ENCODE data around the gene PPP2R5C.
A peak's percentile ranks its signal among the peaks of the same experiment; 100 is the strongest.

Gene PPP2R5C

DNA sequence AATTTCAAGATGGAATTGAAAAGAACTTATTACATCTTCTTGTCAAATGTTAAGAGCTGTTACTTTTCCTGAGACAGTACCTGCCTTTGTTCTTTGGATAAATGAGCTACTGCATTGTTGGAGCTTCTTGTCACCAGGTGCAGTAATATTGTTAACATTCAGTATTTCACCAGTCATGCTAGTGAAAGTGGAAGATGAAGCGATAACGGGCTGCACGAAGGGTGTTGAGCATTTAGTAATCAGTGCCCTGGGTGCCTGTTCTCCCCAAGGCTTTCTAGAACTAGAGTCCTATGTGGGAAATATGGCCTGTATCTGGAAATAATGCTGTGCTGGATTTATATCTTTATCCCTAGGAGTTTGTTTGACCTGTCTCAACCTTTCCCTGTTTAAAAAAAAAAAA, 83.2 kb downstream of the PPP2R5C start:
- H3K27me3 ChIP-seq (ENCODE audit: control insufficient read depth, low read length), result no peaks in the 10 kb centered on the region
- peaks cover 100% of the 10 kb centered on the region for H3K4me1 ChIP-seq (ENCODE audit: control insufficient read depth, low read length)
- H3K4me2 ChIP-seq (ENCODE audit: low read length), result peak overlapping the region; percentile 86
- H3K4me3 ChIP-seq (ENCODE audit: low read length), result peak overlapping the region; percentile 69
- no peaks in the 10 kb centered on the region for H3K9me3 ChIP-seq (ENCODE audit: control insufficient read depth, insufficient read depth, low read length)
- no peaks in the 10 kb centered on the region for H3K9me2 ChIP-seq (replicated peaks; ENCODE audit: control insufficient read depth, low read length)
- peaks cover under 1% of the 10 kb centered on the region; the same call in 1 of the 2 replicates for H4K20me1 ChIP-seq (ENCODE audit: control insufficient read depth, insufficient read depth, low read depth, low read length)
- peaks cover 59% of the 10 kb centered on the region for H3F3A ChIP-seq (ENCODE audit: control insufficient read depth, insufficient read depth)
- TF ChIP-seq, protein P1, sequence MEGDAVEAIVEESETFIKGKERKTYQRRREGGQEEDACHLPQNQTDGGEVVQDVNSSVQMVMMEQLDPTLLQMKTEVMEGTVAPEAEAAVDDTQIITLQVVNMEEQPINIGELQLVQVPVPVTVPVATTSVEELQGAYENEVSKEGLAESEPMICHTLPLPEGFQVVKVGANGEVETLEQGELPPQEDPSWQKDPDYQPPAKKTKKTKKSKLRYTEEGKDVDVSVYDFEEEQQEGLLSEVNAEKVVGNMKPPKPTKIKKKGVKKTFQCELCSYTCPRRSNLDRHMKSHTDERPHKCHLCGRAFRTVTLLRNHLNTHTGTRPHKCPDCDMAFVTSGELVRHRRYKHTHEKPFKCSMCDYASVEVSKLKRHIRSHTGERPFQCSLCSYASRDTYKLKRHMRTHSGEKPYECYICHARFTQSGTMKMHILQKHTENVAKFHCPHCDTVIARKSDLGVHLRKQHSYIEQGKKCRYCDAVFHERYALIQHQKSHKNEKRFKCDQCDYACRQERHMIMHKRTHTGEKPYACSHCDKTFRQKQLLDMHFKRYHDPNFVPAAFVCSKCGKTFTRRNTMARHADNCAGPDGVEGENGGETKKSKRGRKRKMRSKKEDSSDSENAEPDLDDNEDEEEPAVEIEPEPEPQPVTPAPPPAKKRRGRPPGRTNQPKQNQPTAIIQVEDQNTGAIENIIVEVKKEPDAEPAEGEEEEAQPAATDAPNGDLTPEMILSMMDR (IDR thresholded peaks at IDR 0.05; ENCODE audit: low read depth, low read length, poor library complexity, severe bottlenecking), result no peak
- TF ChIP-seq EZH2phosphoT487 (IDR thresholded peaks at IDR 0.05; ENCODE audit: borderline replicate concordance, low read length), result no peak
- H3K79me2 ChIP-seq (ENCODE audit: control insufficient read depth, low read length), result peaks cover 94% of the 10 kb centered on the region
- peaks cover 41% of the 10 kb centered on the region for H3K36me3 ChIP-seq (ENCODE audit: control insufficient read depth, low read length)
- H3K27ac ChIP-seq (ENCODE audit: low read depth, low read length), result peak overlapping the region; percentile 91

DNA sequence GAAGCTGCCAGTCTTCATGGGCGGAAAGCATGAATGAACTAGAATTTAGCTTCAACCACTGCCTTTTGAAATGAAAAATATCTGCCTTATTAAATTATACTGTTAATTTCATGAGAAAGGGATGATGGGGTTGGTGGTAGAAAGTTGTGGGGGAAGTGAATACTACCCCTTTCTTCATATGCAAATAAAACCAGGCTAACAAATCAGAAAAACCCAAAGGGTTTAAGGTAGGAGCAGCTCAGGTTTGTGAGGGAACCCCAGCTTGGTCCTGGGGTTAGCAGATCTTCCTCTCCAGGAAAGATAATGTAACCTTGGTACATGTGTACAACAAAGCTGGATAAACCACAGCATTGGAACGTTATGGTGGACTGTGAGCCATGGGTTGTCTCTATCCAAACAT, 84.0 kb downstream of the PPP2R5C start:
- H3K4me1 ChIP-seq (ENCODE audit: control insufficient read depth, low read length), result peaks cover 100% of the 10 kb centered on the region
- H3K27ac ChIP-seq (ENCODE audit: low read depth, low read length), result peak overlapping the region; percentile 91
- no peaks in the 10 kb centered on the region for H3K27me3 ChIP-seq (ENCODE audit: control insufficient read depth, low read length)
- H3F3A ChIP-seq (ENCODE audit: control insufficient read depth, insufficient read depth), result peaks cover 52% of the 10 kb centered on the region
- H3K36me3 ChIP-seq (ENCODE audit: control insufficient read depth, low read length), result peaks cover 46% of the 10 kb centered on the region
- no peaks in the 10 kb centered on the region for H3K9me2 ChIP-seq (replicated peaks; ENCODE audit: control insufficient read depth, low read length)
- H3K9me3 ChIP-seq (ENCODE audit: control insufficient read depth, insufficient read depth, low read length), result no peaks in the 10 kb centered on the region
- peak overlapping the region; percentile 86 for H3K4me2 ChIP-seq (ENCODE audit: low read length)
- H3K4me3 ChIP-seq (ENCODE audit: low read length), result peak overlapping the region; percentile 69
- H3K79me2 ChIP-seq (ENCODE audit: control insufficient read depth, low read length), result peaks cover 94% of the 10 kb centered on the region
- TF ChIP-seq, protein P1 (IDR thresholded peaks at IDR 0.05; ENCODE audit: low read depth, low read length, poor library complexity, severe bottlenecking), result no peak
- no peak for TF ChIP-seq EZH2phosphoT487 (IDR thresholded peaks at IDR 0.05; ENCODE audit: borderline replicate concordance, low read length)
- H4K20me1 ChIP-seq (ENCODE audit: control insufficient read depth, insufficient read depth, low read depth, low read length), result peaks cover 7% of the 10 kb centered on the region; the same call in 1 of the 2 replicates

DNA sequence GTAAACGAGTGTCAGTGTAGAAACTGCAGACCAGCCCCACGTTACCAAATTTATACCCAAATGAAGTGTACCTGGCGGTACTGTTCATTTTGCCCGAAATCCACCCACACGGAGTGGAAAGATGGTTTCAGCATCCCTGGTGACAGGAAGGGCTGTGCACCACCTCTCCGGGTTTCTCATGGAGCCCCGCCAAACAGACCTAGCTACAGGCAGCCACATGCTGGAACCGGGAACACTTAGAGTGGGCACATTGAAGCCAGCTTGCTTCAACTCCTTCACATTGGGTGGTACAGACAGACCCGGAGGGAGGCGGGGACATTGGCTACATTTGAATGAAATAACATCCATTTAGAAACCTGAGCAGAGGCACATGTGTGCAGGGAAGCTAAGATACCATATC, 84.4 kb downstream of the PPP2R5C start:
- Histone ChIP-seq H3K4me2 (ENCODE audit: low read length) (peak overlapping the region; percentile 86), H3K9me3 (ENCODE audit: control insufficient read depth, insufficient read depth, low read length) (no peaks in the 10 kb centered on the region), H3K36me3 (ENCODE audit: control insufficient read depth, low read length) (peaks cover 44% of the 10 kb centered on the region), H3K27me3 (ENCODE audit: control insufficient read depth, low read length) (no peaks in the 10 kb centered on the region), H3K79me2 (ENCODE audit: control insufficient read depth, low read length) (peaks cover 94% of the 10 kb centered on the region), H3K4me1 (ENCODE audit: control insufficient read depth, low read length) (peaks cover 100% of the 10 kb centered on the region), H3F3A (ENCODE audit: control insufficient read depth, insufficient read depth) (peaks cover 48% of the 10 kb centered on the region), H3K4me3 (ENCODE audit: low read length) (peak overlapping the region; percentile 69), H3K27ac (ENCODE audit: low read depth, low read length) (peak overlapping the region; percentile 91), H4K20me1 (ENCODE audit: control insufficient read depth, insufficient read depth, low read depth, low read length) (peaks cover 7% of the 10 kb centered on the region; the same call in 1 of the 2 replicates), H3K9me2 (replicated peaks; ENCODE audit: control insufficient read depth, low read length) (no peaks in the 10 kb centered on the region)
- TF ChIP-seq EZH2phosphoT487 (IDR thresholded peaks at IDR 0.05; ENCODE audit: borderline replicate concordance, low read length), result no peak
- TF ChIP-seq, protein P1 (IDR thresholded peaks at IDR 0.05; ENCODE audit: low read depth, low read length, poor library complexity, severe bottlenecking), result no peak

Measured in DOHH2 (cell line).